Activated CD8-positive, alpha-beta memory T cell treated with anti-CD3 and anti-CD28 coated beads, Interleukin-2, amount 50 U/mL, for 4 hours (primary cell): ENCODE measurements around the gene KLHL29.

Experiments used
- DNase-seq: peaks from one replicate; pipeline ENCODE4 v3.0.0-alpha.2; 2020

Gene KLHL29

DNA sequence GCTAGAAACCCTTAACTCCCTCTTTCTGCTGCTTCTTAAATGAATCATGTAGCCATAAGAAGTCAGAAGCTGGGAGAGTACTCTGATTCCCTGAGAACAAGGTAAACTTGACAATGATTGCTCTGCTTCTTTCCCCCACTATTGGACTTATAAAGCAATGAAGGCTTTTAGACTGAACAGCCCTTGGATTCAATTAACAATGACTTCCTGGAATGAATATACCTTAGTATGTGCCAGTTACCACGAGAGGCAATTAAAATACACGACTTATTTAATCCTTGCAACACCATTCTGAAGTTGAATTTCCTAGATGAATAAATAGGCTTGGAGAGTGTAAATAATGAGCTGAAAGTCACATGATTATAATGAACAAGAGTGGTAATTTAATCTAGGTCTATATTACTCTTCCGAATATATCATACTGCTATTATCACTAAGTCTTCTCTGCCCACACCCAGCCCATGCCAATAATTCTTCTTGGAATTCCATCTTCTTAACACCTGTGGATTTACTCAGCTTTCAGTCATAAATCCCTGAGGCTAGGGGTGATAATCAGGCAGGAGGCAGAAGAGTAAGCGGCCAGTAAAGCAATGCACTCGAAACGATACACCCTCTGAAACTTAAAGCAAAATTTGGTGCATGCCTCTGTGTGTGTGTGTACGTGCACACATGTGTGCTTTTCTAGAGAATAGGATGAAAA lies 371.8 kb downstream of the KLHL29 start:
- no peak for DNase-seq

DNA sequence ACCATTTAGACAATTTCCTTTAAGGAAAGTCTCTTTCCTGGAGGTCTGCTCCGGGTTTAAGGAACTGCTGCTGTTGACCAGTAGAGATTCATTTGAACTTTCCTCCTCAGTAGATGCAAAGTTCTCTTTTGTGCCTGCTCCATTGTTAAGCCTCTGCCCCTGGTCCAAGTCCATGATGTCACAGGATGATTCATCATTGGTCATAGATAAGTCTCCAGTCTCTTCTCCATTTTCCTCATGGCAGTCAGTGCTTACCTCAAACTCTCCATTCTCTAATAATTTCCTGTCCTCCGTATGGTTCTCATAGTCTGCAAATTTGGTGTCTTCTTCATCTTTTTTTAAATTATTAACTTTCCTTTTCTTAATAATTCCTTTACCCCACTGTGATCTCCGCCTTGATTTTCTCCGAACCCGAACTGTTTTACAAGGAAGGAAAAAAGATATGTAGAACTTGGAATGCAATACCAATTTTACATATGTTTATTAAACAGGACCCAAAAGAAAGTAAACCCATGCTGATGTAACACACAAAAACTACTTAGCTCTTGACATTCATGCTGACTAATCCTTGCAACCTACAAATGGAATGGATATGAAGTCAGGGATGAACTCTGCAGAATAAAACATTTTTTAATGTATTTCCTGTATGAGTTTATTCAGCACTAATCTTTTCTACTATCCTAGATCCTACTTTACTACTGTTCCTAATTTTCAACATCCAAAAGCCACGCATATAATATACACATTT lies 372.9 kb downstream of the KLHL29 start:
- no peak for DNase-seq
